Left lung (tissue), 10 donors: ENCODE data around the gene ELOVL2. TPM values are rescaled to one million over a fixed set of nuclear protein-coding genes. Genes with fewer than 3 reads are reported as not detected.

Experiments
- ATAC-seq: fragments of 200-7000 bp; cut with Tn5 transposase; one replicate; pipeline ENCODE4 v1.9.1; 2020; ENCODE audit warnings: moderate library complexity
- DNase-seq, 4 donors: peaks; one replicate each; pipeline ENCODE4 v3.0.0-alpha.2; 2013 to 2020
- H3K27ac ChIP-seq, 2 donors: fragments of 200-600 bp; sonication (generic) in 1 of 2; one replicate each; pipeline versions ENCODE4 v1.5.0 to v1.8.0; 2020 to 2021
- H3K27me3 ChIP-seq, 2 donors: fragments of 200-600 bp; sonication (generic) in 1 of 2; one replicate each; pipeline versions ENCODE4 v1.5.0 to v1.8.0; 2020 to 2021
- H3K36me3 ChIP-seq, 2 donors: fragments of 200-600 bp; sonication (generic) in 1 of 2; one replicate each; pipeline versions ENCODE4 v1.5.0 to v1.8.0; 2020 to 2021
- H3K4me1 ChIP-seq, 2 donors: fragments of 200-600 bp; one replicate each; pipeline ENCODE4 v1.8.0; 2021
- H3K4me3 ChIP-seq, 2 donors: fragments of 200-600 bp; sonication (generic) in 1 of 2; one replicate each; pipeline versions ENCODE4 v1.5.0 to v1.8.0; 2020 to 2021; ENCODE audit warnings: mild to moderate bottlenecking in 1 of 2
- H3K9me3 ChIP-seq, 2 donors: fragments of 200-600 bp; sonication (generic) in 1 of 2; one replicate each; pipeline versions ENCODE4 v1.5.0 to v1.8.0; 2020 to 2021
- CTCF ChIP-seq, 2 donors: fragments of 200-600 bp; sonication (generic) in 1 of 2; IDR thresholded peaks; one replicate each; pipeline versions ENCODE4 v1.5.0 to v1.8.0; 2021; ENCODE audit warnings: antibody characterized with exemption in 2 of 2
- intact Hi-C, 2 donors: fragments of 100-400 bp; cut with DNase I; formaldehyde crosslinking; loops; one replicate each; pipeline versions ENCODE4 v1.11.2 to v1.14.2; 2022
- polyA plus RNA-seq, 6 donors: library from polyadenylated mRNA; unstranded; fragments of 120-200 nt; gene quantifications; one replicate each; pipeline ENCODE4 v1.2.1, GENCODE V29; 2013; ENCODE audit not compliant: insufficient read length in 6 of 6
- total RNA-seq, 2 donors: library from RNA; stranded (reverse); fragmentation: NEBNext Ultra II Directional; extraction: Animal tissue kit (Norgen Biotek cat#: 25700); gene quantifications; one replicate each; pipeline ENCODE4 v1.2.1, GENCODE V29; 2021
- donor health status: DM: no; HTN: yes; CAD: no.
- donor health status: DM: no; HTN: no; CAD: no.

The ELOVL2 gene
- total and polyA plus RNA-seq, 8 donors, result 0.09 to 6.5 (median 4.2) TPM

- peaks cover 0 to 7% of the 10 kb centered on the region in 2 donors for H3K27me3 ChIP-seq
- intact Hi-C loops, result no loop called here
- no peak for DNase-seq
- H3K9me3 ChIP-seq, result no peaks in the 10 kb centered on the region
- TF ChIP-seq CTCF (IDR thresholded peaks at IDR 0.05), result no peak
- no peaks in the 10 kb centered on the region for H3K4me1 ChIP-seq
- no peak overlapping the region for H3K27ac ChIP-seq
- ATAC-seq, result no peak
- no peak overlapping the region for H3K4me3 ChIP-seq
- no peaks in the 10 kb centered on the region for H3K36me3 ChIP-seq
These were observed 12.8 kb upstream of the ELOVL2 start for GRCh38 chr6:11056871-11057270.

- ATAC-seq (no peak), DNase-seq (no peak)
- Histone ChIP-seq H3K27ac (no peak overlapping the region), H3K36me3 (no peaks in the 10 kb centered on the region), H3K27me3 (peaks cover 0 to 5% of the 10 kb centered on the region in 2 donors), H3K4me3 (no peak overlapping the region), H3K4me1 (no peaks in the 10 kb centered on the region), H3K9me3 (no peaks in the 10 kb centered on the region)
- intact Hi-C loops, result no loop called here
- no peak for TF ChIP-seq CTCF (IDR thresholded peaks at IDR 0.05)
These were observed 11.1 kb upstream of the ELOVL2 start for GRCh38 chr6:11055127-11055627.

- Histone ChIP-seq H3K9me3 (no peaks in the 10 kb centered on the region), H3K4me3 (no peak overlapping the region), H3K27ac (no peak overlapping the region), H3K4me1 (no peaks in the 10 kb centered on the region), H3K27me3 (peaks cover 0 to 9% of the 10 kb centered on the region in 2 donors), H3K36me3 (no peaks in the 10 kb centered on the region)
- no peak for DNase-seq
- no peak for ATAC-seq
- intact Hi-C loops, result no loop called here
- TF ChIP-seq CTCF (IDR thresholded peaks at IDR 0.05), result no peak
These were observed 10.6 kb upstream of the ELOVL2 start for GRCh38 chr6:11054722-11055121.

GRCh38 chr6:11053307-11053706 lies 9.2 kb upstream of the ELOVL2 start:
- H3K9me3 ChIP-seq, result no peaks in the 10 kb centered on the region
- no peak overlapping the region for H3K4me3 ChIP-seq
- DNase-seq (no peak), ATAC-seq (no peak)
- H3K27ac ChIP-seq, result no peak overlapping the region
- intact Hi-C loops, result no loop called here
- H3K27me3 ChIP-seq, result peaks cover 6 to 23% of the 10 kb centered on the region in 2 donors
- no peaks in the 10 kb centered on the region for H3K4me1 ChIP-seq
- no peak for TF ChIP-seq CTCF (IDR thresholded peaks at IDR 0.05)
- H3K36me3 ChIP-seq, result no peaks in the 10 kb centered on the region

GRCh38 chr6:11050731-11051130 lies 6.6 kb upstream of the ELOVL2 start:
- TF ChIP-seq CTCF (IDR thresholded peaks at IDR 0.05), result no peak
- H3K4me3 ChIP-seq, result no peak overlapping the region
- intact Hi-C loops, result no loop called here
- H3K36me3 ChIP-seq, result no peaks in the 10 kb centered on the region
- ATAC-seq (no peak), DNase-seq (no peak)
- H3K27me3 ChIP-seq, result peaks cover 27 to 49% of the 10 kb centered on the region in 2 donors
- H3K9me3 ChIP-seq, result no peaks in the 10 kb centered on the region
- no peak overlapping the region for H3K27ac ChIP-seq
- H3K4me1 ChIP-seq, result no peaks in the 10 kb centered on the region
